ENCODE results near the gene FAM111A.

Gene FAM111A

DNA sequence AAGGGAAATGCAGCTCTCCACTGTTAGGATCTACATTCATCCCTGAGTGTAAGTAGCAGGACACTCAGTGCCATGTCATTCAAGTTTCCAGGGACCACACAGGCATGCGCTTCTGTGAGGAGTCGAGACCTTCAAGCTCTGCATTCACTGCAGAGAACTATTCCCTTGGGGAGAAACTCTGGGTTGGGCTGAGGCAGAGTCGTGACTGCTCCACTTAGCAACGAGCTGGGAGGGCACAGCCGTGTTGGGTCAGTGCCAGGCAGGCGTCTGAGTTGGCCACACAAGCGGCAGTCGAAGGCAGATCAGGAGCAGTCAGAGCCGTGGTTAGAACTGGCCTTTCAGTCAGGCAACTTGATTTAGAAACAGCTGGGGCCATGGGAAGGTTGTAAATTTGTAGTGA, 55.3 kb downstream of the FAM111A start:
- no peak overlapping the region for H3K4me3 ChIP-seq (ENCODE audit: insufficient read depth, low read depth, low read length, poor library complexity, severe bottlenecking)
- H3K27me3 ChIP-seq (replicated peaks; ENCODE audit: control insufficient read depth, insufficient read depth, low read length, poor library complexity, severe bottlenecking): no peaks in the 10 kb centered on the region
- H3K36me3 ChIP-seq (ENCODE audit: control insufficient read depth, insufficient read depth, low read length): no peaks in the 10 kb centered on the region
- no peaks in the 10 kb centered on the region for H3K9me3 ChIP-seq (ENCODE audit: control insufficient read depth, low read length)
- H3K4me1 ChIP-seq (ENCODE audit: control insufficient read depth, insufficient read depth, low read length, poor library complexity, severe bottlenecking): peaks cover 3% of the 10 kb centered on the region
- H3K27ac ChIP-seq (ENCODE audit: insufficient read depth, low read length, poor library complexity, severe bottlenecking): no peak overlapping the region
- DNase-seq: no peak

DNA sequence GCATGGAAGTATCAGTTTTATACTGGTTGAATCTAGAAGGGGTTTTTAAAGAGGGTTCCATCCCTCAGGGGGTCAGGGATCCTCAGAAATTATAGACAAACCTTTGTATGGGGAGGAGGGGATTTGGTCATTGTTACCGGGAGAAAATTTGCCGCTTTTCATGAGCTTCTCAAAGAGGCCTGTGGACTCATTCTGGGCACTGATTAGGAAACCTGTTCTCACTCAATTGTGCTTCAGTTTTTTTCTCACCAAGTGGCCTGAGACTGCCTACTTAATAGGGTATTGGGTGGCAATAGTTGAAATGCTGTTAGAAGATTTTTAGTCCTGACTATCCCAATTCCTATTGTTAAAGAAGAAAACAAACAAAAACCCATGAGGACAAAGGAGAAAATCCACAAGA, 56.1 kb downstream of the FAM111A start:
- Histone ChIP-seq H3K4me3 (ENCODE audit: insufficient read depth, low read depth, low read length, poor library complexity, severe bottlenecking) (no peak overlapping the region), H3K36me3 (ENCODE audit: control insufficient read depth, insufficient read depth, low read length) (no peaks in the 10 kb centered on the region), H3K9me3 (ENCODE audit: control insufficient read depth, low read length) (no peaks in the 10 kb centered on the region), H3K4me1 (ENCODE audit: control insufficient read depth, insufficient read depth, low read length, poor library complexity, severe bottlenecking) (peaks cover 3% of the 10 kb centered on the region), H3K27me3 (replicated peaks; ENCODE audit: control insufficient read depth, insufficient read depth, low read length, poor library complexity, severe bottlenecking) (no peaks in the 10 kb centered on the region), H3K27ac (ENCODE audit: insufficient read depth, low read length, poor library complexity, severe bottlenecking) (no peak overlapping the region)
- no peak for DNase-seq

DNA sequence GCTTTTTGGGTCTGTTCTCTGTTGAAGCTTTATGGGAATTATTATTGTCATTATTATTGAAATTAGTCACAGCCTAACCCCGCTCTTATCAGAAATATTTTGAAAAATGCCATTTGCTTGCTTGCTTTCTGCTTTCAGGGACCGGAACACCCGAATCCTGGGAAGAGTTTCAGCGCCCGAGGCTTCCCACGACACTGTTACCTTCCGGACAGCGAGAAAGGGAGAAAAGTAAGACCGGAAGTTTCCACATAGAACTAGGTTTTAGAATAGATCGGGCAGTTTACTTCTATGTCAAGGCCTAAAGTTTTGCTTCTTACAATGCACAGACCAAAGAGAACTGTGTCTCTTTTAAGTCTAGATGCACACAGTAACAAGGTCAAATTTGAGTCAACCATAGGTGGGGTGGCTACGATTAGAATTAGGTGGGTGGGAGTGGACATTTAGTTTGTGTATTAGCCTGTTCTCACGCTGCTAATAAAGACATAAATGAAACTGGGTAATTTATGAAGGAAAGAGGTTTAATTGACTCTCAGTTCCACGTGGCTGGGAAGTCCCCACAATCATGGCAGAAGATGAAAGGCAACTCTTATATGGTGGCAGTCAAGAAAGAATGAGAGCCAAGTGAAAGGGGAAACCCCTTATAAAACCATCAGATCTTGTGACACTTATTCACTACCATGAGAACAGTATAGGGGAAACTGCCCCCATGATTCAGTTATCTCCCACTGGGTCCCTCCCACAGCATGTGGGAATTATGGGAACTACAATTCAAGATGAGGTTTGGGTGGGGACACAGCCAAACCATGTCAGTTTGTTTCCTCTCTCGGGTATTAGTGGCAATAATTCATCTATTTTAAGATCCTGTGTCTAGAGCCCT, 57.1 kb downstream of the FAM111A start:
- Histone ChIP-seq H3K4me1 (ENCODE audit: control insufficient read depth, insufficient read depth, low read length, poor library complexity, severe bottlenecking) (peaks cover 3% of the 10 kb centered on the region), H3K27ac (ENCODE audit: insufficient read depth, low read length, poor library complexity, severe bottlenecking) (no peak overlapping the region), H3K4me3 (ENCODE audit: insufficient read depth, low read depth, low read length, poor library complexity, severe bottlenecking) (no peak overlapping the region), H3K9me3 (ENCODE audit: control insufficient read depth, low read length) (no peaks in the 10 kb centered on the region), H3K27me3 (replicated peaks; ENCODE audit: control insufficient read depth, insufficient read depth, low read length, poor library complexity, severe bottlenecking) (no peaks in the 10 kb centered on the region), H3K36me3 (ENCODE audit: control insufficient read depth, insufficient read depth, low read length) (no peaks in the 10 kb centered on the region)
- DNase-seq: no peak

DNA sequence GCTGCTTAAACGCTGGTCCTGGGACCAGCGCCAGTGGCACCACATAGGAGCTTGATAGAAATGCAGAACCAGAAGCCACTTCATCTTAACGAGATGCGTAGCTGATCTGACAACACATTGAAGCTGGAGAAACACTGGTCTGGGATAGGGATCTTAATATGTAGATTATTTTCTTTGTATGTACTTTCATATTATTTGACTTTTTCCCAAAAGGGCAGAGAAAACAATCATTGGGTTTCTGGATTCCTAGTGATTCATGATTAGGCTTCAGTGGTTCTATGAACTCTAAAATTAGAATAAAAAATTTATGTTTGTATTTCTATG, 57.7 kb downstream of the FAM111A start:
- Histone ChIP-seq H3K27ac (ENCODE audit: insufficient read depth, low read length, poor library complexity, severe bottlenecking) (no peak overlapping the region), H3K9me3 (ENCODE audit: control insufficient read depth, low read length) (no peaks in the 10 kb centered on the region), H3K27me3 (replicated peaks; ENCODE audit: control insufficient read depth, insufficient read depth, low read length, poor library complexity, severe bottlenecking) (no peaks in the 10 kb centered on the region), H3K4me3 (ENCODE audit: insufficient read depth, low read depth, low read length, poor library complexity, severe bottlenecking) (no peak overlapping the region), H3K4me1 (ENCODE audit: control insufficient read depth, insufficient read depth, low read length, poor library complexity, severe bottlenecking) (peaks cover 3% of the 10 kb centered on the region), H3K36me3 (ENCODE audit: control insufficient read depth, insufficient read depth, low read length) (no peaks in the 10 kb centered on the region)
- no peak for DNase-seq

DNA sequence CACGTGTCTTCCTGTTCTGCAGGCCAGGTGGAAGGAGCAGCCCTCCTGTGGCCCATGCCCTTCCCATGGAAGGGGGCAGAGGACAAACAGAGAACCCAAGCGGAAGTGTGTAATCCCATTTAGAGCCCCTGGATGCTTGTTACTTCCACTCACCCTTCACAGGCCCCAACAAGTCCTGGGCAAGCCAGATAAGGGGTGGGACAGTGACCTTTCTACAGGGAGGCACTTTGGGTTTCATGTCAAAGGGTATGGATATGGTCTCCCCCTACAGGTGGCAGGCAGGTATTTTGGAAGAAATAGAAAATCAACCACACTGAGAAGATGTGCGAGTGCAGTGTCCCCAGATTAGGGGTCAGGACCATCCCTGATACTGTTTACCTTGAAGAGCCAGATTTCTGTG, 58.7 kb downstream of the FAM111A start:
- H3K27ac ChIP-seq (ENCODE audit: insufficient read depth, low read length, poor library complexity, severe bottlenecking): no peak overlapping the region
- DNase-seq: no peak
- no peaks in the 10 kb centered on the region for H3K9me3 ChIP-seq (ENCODE audit: control insufficient read depth, low read length)
- no peaks in the 10 kb centered on the region for H3K27me3 ChIP-seq (replicated peaks; ENCODE audit: control insufficient read depth, insufficient read depth, low read length, poor library complexity, severe bottlenecking)
- H3K36me3 ChIP-seq (ENCODE audit: control insufficient read depth, insufficient read depth, low read length): no peaks in the 10 kb centered on the region
- H3K4me1 ChIP-seq (ENCODE audit: control insufficient read depth, insufficient read depth, low read length, poor library complexity, severe bottlenecking): peaks cover under 1% of the 10 kb centered on the region
- no peak overlapping the region for H3K4me3 ChIP-seq (ENCODE audit: insufficient read depth, low read depth, low read length, poor library complexity, severe bottlenecking)

Measured in effector memory CD4-positive, alpha-beta T cell (primary cell).